Measurements from ENCODE around the gene PTGDR. TPM values are rescaled to one million over a fixed set of nuclear protein-coding genes. Genes with fewer than 3 reads are reported as not detected.

Gene PTGDR, protein sequence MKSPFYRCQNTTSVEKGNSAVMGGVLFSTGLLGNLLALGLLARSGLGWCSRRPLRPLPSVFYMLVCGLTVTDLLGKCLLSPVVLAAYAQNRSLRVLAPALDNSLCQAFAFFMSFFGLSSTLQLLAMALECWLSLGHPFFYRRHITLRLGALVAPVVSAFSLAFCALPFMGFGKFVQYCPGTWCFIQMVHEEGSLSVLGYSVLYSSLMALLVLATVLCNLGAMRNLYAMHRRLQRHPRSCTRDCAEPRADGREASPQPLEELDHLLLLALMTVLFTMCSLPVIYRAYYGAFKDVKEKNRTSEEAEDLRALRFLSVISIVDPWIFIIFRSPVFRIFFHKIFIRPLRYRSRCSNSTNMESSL
- not detected for polyA plus RNA-seq (2012; ENCODE audit: insufficient read depth, insufficient read length)

GRCh38 chr14:52267501-52268278, at the start of gene PTGDR:
Gene PTGDR (plus strand): TSS chr14:52267698. CDS start chr14:52267815, 117 bp downstream.
- no peak within 1 kb of the TSS for H3K4me3 ChIP-seq (ENCODE audit: low read length)
- DNase-seq (ENCODE audit: low read depth, low spot score) = no peak

DNA sequence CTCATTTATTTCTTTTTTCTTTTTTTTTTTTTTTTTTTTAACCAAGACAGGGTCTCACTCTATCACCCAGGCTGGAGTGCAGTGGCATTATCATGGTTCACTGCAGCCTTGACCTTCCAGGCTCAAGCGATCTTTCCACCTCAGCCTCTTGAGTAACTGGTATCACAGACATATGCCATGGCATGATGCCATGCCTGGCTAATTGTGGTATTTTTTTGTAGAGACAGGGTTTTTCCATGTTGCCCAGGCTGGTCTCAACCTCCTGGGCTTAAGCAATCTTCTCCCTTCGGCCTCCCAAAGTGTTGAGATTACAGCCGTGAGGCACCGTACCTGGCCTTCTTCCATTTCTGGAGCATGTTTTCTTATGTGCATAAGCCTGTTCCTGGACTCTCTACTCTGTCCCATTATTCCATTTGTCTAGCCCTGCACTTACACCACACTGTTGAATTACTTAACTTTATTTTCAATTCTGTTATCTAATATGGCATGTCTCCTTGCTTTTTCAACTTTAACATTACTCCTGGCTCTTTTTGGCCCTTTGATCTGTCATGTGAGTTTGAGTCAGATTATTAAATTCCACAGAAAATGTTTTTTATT, 47.9 kb upstream of the PTGDR start:
- H3K4me3 ChIP-seq (ENCODE audit: low read length) = no peak overlapping the region

DNA sequence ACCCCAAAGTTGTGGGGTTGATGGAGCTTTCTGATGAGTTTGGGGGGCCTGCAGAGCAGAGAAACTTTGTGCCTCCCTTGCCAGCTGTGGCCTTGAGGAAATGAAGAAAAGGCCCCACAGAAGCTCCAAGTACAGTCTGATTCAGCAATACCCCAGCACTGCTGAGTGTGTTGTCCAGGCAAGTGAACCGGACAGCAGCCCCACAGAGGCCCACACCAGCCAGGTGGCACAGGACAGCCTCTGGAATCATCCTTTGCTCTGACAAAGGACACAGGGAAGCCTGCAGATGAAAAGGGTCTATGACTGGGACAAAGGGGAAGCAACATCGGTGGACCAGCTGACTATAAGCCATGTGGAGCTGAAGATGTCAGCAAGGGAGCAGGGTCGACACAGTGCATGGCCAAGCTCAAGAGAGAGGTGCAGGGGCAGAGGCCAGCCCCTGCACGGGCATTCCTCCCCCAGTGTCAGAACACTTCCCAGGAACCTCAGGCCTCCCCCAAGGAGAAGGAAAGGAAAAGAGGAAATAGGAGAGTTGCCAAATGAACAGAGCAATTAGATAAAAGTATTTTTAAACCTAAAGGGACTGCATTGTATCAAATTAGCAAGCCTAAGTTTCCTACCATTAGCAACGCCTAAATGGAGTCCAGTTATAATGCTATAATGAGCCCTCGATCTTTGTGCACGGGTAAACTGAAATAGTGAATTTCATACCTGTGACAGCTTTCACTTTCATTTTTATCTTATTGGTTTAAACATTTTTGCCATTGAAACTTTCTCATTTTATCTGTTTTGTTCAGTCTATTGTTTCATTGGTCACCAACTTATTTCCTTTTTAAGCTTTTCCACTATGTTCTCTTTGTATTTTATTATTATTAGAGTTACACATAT, 46.3 kb upstream of the PTGDR start:
- H3K4me3 ChIP-seq (ENCODE audit: low read length) = no peak overlapping the region

More for the DNA sequence above, 47.9 kb upstream of the PTGDR start:
- DNase-seq (ENCODE audit: low read depth, low spot score) = no peak

DNA sequence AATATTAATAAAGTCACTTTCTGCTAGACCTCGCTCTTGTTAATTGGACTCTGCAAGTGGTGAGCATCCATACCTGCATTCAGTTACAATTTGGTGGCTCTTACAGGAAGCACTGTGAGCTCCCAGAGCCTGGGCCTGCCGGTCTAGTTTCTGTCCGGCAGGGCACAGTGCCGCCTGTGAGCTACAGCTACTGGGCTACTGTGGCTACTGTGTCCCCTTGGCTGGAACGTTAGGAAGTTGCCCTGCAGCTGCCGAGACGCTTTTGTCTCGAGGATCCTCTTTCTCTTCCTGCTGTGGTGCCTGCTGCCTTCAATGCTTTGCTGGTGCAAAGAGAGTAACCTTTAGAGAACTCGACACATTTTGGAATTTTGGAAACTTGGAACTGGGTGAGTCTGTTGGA, 44.6 kb upstream of the PTGDR start:
- H3K4me3 ChIP-seq (ENCODE audit: low read length) = no peak overlapping the region
- no peak for DNase-seq (ENCODE audit: low read depth, low spot score)

More for the DNA sequence above, 46.3 kb upstream of the PTGDR start:
- no peak for DNase-seq (ENCODE audit: low read depth, low spot score)

DNA sequence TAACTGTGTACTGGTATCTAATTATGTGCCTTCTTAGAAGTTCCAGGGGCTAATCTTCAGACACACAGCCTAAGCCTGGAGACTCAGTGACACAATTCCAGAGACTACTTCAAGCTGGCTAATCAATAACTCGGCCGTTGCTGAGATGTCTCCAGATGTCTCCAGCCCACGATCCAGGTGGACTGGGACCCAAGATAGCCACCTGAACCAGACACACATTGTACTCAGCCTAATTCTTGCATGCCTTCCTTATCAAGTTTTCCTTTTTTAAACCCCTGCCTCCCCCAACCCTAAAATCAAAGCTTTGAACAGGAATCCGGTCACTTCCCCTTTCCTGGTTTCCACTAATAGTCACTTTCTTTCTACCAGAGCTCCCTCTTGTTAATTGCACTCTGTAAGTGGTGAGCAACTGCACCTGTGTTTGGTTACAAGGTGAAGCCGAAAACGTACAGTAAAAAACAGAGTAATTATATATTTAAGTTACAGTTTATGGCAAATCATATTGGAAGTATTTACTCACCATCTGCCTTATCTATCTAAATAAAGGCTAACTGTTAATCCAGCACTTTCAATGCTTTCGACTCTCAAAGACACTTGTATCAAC, 39.8 kb upstream of the PTGDR start:
- DNase-seq (ENCODE audit: low read depth, low spot score) = no peak
- no peak overlapping the region for H3K4me3 ChIP-seq (ENCODE audit: low read length)

DNA sequence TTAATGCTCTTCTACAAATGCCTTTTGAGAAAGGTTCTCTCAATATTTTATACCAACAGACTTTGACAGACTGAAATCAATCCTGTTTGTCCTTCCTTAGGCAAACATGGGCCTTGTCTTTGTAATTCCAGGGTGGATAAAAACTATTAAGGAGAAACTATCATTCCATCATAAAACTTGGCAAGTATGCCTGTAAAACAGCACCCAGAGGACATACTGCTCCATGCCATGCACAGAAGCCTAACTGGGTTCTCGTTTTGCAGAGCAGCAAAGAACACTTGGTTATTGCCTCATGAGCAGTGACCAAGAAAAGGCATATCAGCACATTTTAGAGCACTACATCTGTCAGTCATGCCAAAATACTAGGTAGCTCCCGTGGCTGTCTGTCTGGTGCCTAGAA, 33.8 kb upstream of the PTGDR start:
- no peak for DNase-seq (ENCODE audit: low read depth, low spot score)
- H3K4me3 ChIP-seq (ENCODE audit: low read length) = no peak overlapping the region

GRCh38 chr14:52235434-52235833, 32.1 kb upstream of the PTGDR start:
- H3K4me3 ChIP-seq (ENCODE audit: low read length) = no peak overlapping the region
- no peak for DNase-seq (ENCODE audit: low read depth, low spot score)

GRCh38 chr14:52235866-52236510, 31.5 kb upstream of the PTGDR start:
- no peak overlapping the region for H3K4me3 ChIP-seq (ENCODE audit: low read length)
- DNase-seq (ENCODE audit: low read depth, low spot score) = no peak

DNA sequence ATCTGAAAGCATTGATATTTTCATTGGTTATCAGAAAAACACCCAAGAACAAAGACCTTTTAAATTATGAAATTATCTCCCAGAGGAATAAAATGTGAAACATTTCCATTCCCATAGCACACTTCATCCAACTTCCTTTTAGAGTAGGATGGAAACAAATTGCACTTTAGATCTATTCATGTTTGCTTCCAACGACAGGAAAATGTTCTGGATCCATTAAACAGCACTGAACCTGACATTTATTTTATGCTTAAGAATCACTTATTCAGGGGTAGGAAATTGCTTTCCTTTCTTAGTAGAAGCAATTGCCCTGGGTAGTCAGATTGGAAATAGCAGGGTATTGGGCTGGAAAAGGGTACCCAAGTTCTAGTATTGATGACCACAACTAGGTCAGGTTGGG, 28.8 kb upstream of the PTGDR start:
- no peak for DNase-seq (ENCODE audit: low read depth, low spot score)
- no peak overlapping the region for H3K4me3 ChIP-seq (ENCODE audit: low read length)

DNA sequence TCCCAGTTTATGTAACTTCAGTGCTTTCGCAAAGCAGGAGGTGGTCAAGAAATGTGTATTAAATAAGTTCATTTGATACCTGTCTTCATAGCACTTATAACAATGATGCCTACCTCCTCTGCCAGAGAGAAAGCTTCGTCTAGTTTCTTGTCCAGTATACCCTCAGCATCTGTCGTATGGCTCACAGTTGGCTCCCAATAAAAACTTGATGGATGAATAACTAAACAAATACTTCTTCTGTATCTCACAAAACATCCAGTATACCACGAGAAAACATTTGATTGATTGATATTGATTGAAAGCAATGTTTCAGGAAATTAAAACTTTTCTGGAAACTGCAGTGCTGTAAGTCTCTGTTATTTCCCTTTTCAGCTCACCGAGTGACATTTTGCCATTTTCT, 26.9 kb upstream of the PTGDR start:
- H3K4me3 ChIP-seq (ENCODE audit: low read length) = no peak overlapping the region

DNA sequence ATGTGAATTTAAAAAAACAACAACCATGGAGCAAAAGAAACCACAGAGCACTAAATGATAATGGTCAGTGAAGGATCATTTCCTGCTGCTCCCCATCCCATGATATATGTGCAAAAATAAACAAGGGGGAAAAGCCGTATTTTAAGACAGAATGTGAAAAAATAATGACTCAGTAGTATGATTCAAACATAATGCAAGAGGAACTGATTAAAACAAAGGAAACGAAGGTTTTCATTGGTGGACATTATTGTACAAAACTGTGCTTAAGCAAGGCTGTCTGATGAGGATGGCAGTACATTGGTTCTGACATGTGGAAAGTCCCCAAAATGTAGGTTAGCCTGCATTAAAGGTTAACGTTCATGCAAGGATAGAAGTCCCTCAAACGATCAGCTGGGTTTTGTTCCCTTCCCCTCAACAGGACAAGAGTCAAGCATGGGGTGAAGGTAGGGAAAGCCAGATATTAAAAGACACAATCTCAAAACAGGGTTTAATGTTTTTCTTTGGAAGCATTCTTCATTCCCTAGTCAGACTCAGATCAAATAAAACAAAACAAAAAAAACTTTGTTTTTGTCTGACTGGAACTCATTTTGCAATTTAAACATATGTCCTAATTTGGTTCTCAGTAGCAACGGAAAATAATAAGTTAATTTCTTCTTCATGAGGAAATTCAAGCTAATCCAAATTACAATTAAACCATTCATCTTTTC, 26.3 kb upstream of the PTGDR start:
- no peak for DNase-seq (ENCODE audit: low read depth, low spot score)
- no peak overlapping the region for H3K4me3 ChIP-seq (ENCODE audit: low read length)

More for the DNA sequence above, 26.9 kb upstream of the PTGDR start:
- no peak for DNase-seq (ENCODE audit: low read depth, low spot score)

- no peak overlapping the region for H3K4me3 ChIP-seq (ENCODE audit: low read length)
- DNase-seq (ENCODE audit: low read depth, low spot score) = no peak
Measured at GRCh38 chr14:52244328-52244727, 23.2 kb upstream of the PTGDR start.

GRCh38 chr14:52244997-52245396, 22.5 kb upstream of the PTGDR start:
- H3K4me3 ChIP-seq (ENCODE audit: low read length) = no peak overlapping the region
- no peak for DNase-seq (ENCODE audit: low read depth, low spot score)

DNA sequence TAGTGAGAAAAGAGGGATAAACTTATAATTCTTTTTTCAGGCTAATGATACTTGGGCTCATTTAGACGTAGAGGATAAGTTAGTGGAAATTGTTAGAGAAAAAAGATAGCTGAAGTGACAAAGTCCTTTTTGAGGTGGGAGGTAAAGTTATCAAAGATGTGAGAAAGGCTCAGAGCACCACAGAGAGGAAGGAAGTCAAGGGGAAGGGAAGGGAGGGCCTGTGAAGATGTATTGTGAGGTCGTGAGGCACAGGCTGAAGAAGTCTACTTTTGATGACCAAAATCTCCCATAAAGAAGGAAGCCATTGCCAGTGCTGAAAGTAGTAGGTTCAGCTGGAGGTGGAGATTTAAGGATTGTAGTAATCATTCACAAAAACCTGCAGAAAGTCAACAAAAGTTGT, 19.4 kb upstream of the PTGDR start:
- DNase-seq (ENCODE audit: low read depth, low spot score) = peak; percentile 57
- no peak overlapping the region for H3K4me3 ChIP-seq (ENCODE audit: low read length)

DNA sequence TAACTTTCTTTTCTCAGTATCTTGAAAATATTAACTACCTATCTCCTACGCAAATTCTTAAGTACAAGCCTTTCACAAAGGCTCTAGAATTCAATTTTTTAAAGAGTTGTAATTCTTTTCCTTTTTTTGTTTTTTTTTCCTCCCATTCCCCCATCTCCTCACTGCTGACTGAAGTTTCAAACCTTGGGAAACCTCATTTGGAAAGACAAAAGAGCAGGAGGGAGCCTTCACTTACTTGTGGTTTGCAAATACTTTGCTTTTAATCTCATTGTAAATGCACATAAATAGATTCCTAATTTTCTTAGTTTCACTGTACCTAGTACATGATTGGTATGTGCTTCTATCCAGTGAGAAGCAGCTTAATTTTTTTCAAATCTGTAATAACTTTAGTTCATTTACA, 15.8 kb upstream of the PTGDR start:
- H3K4me3 ChIP-seq (ENCODE audit: low read length) = no peak overlapping the region
- no peak for DNase-seq (ENCODE audit: low read depth, low spot score)

DNA sequence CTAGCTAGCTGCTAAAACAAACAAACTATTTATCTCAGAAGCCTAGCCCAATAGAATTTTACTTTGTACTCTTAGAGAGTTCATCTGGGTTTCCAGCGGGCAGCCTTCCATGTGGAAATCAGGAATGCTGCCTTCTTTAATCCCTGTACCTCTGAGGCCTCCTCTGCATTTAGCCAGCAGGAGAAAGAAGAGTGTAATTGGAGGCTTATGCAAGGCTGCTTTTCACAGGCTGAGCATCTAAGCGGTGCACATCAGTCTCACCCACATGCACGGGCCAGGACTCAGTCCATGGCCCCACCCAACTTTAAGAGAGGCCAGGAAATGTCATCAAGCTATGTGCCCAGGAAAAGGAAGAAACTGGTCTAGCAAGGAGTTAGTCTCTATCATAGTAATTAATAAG, 14.0 kb upstream of the PTGDR start:
- DNase-seq (ENCODE audit: low read depth, low spot score) = no peak
- H3K4me3 ChIP-seq (ENCODE audit: low read length) = no peak overlapping the region

- no peak for DNase-seq (ENCODE audit: low read depth, low spot score)
- no peak overlapping the region for H3K4me3 ChIP-seq (ENCODE audit: low read length)
Measured at GRCh38 chr14:52254086-52254485, 13.4 kb upstream of the PTGDR start.

DNA sequence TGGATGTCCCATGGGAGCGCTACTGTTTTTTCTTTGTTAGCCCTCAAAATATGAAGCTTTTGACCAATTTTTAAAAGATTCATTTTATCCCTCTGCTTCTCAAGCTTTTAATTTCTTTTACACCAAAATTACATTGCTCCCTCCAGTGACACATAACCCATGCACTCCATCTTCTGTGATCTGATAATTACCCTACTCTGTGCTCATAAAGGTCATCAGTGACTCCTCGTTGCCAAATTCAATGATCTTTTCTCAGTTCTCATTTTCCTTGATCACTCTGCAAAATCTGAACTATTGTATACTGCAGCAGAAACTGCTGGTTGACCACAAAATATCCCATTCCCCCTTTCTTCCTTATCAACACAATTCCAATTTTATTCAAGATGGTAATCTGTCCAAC, 8.7 kb upstream of the PTGDR start:
- DNase-seq (ENCODE audit: low read depth, low spot score) = no peak
- peak overlapping the region; percentile 9; the same call in 1 of the 2 replicates for H3K4me3 ChIP-seq (ENCODE audit: low read length)
